Measurements from ENCODE around the gene LYAR. TPM values are rescaled to one million over a fixed set of nuclear protein-coding genes. Genes with fewer than 3 reads are reported as not detected.
"Not testable (repeated sequence)": the region's sequence is repeated elsewhere in the genome, so short reads cannot be mapped to it uniquely, and the experiment has no call there.

Gene LYAR
- total RNA-seq, 1 donor from 2014 or later, result 9.9 TPM

DNA sequence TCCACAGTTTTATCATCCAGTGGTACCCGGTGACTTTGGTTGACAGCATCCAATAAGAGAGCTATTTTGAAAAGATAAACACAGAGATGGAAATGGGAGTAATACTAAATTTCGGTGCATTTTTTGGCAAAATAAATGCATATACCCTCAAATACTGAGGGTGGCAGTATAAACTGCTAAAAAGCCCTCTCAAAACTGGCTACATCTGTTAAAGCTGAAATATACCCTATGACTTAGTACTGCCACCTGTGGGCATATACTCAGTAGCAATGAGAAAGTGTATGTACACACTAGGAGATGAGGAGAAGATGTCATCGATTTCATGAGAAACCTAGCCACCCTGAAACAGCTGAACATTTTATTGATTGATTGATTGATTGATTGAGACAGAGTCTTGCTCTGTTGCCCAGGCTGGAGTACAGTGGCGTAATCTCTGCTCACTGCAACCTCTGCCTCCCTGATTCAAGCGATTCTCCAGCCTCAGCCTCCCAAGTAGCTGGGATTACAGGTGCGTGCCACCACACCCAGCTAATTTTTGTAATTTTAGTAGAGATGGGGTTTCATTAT, 29.7 kb downstream of the LYAR start:
- peak; percentile 80 to 81 for DNase-seq (ENCODE audit: low read depth in 2 of 2)

DNA sequence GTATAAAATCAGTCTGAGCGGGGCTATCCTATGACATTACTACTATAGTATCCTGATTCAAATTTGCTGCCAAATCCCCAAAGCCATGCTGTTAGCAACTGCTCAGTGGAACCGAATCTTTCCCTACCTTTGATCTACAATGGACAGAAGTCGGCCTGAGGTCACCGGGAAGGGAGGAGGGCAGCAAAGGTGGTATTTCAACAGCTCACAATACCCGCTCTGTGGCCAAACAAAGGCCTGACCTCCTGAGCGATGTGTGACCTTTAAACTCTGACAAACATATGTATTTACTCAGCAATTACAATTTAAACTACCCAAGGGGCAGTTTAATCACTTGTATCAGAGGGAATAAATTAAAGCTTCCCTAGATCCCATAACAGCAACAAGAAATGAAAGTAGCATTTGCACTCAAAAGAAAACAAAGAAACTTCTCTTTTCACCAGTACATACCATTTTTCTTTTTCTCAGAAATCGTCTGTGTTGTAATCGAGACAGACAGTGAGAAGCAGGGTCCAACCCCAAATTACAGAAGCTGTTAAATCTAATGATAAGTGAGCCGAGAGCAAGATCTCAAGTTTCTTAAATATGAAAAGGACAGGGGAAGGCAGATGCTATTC, 30.4 kb downstream of the LYAR start:
- DNase-seq (ENCODE audit: low read depth in 2 of 2), result peak in 1 of 2 donors; percentile 20

DNA sequence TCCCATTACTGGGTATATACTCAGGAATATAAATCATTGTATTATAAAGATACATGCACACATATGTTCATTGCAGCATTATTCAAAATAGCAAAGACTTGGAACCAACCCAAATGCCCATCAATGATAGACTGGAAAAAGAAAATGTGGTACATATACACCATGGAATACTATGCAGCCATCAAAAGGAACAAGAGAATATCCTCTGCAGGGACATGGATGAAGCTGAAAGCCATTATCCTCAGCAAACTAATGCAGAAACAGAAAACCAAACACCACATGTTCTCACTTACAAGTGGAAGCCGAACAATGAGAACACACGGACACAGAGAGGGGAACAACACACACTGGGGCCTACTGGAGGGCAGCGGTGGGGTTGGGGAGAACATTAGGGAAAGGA, 32.2 kb downstream of the LYAR start:
- DNase-seq (ENCODE audit: low read depth in 2 of 2), result not testable (repeated sequence)

DNA sequence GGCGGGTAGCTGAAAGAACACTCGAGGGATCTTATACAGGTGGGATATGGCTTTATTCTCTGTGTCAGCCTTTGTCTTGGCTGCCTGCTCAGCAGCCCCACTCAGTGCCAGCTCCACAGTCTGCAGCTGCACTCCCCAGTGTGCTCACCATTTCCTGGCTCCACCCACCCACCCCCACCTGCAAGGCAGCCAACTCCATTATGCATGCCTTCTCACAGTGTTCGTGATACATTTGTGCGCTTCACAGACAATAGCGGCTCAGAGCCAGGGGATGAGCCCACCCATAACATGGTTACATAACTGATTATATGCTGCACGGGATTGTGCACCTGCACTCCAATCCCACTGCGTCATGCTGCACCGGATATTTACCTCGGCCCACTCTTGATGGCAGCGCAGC, 33.2 kb downstream of the LYAR start:
- peak; percentile 49 to 74 for DNase-seq (ENCODE audit: low read depth in 2 of 2)

DNA sequence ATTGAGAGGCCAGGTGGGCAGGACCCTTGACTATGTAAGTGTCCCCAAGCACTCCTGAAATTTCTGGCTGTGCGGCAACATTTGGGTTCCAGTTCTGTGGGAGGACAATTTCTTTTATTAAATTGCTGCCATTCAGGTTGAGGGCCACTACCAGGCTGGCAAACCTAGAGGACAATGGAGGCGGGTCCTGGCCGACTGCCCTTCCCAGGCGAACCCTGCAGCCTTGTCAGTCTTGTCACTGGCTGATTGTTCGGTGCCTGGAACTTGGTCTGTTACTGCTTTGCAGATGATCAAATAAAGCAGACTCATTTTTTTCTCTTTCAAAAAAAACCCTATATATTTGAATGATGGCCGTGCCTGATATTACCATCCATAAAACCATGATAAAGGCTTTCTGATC, 35.3 kb downstream of the LYAR start:
- DNase-seq (ENCODE audit: low read depth in 2 of 2), result no peak

DNA sequence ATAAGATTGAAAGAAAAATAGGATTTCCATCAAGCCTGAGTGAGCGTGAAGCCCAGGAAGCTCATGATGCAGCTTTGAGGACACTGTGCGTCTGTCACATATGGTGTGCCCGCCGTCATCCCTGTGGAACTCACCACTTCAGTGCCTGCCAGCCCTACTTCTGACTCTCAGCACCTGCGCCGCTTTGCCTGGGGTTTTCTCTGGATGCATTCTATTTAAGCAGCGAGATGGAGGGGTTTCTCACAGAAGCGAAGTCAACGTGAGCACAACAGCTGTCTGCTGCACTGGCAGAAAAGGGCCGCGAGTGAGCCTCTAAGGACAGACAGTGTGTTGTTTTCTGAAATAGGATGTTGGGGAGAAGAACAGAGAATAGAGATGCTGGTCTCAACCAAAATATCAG, 35.8 kb downstream of the LYAR start:
- no peak for DNase-seq (ENCODE audit: low read depth in 2 of 2)

DNA sequence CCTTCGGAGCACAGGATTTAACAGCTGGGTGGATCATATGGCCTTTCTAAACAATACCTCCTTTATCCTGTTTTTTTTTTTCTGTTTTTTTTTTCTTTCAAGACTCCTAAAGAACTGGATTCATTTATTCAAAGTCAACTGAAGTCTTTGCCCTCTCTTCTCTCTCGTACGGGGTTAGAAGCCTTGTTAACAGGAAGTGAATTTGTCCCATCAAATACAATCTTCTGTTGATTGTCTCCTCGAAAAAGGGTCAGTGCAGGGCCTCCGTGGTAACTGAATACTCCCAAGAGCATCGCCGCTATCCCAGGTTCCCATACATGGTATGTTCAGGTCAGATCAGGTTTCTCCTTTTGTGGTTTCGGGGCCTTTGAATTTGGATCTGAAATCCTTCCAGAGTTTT, 40.1 kb downstream of the LYAR start:
- no peak for DNase-seq (ENCODE audit: low read depth in 2 of 2)

DNA sequence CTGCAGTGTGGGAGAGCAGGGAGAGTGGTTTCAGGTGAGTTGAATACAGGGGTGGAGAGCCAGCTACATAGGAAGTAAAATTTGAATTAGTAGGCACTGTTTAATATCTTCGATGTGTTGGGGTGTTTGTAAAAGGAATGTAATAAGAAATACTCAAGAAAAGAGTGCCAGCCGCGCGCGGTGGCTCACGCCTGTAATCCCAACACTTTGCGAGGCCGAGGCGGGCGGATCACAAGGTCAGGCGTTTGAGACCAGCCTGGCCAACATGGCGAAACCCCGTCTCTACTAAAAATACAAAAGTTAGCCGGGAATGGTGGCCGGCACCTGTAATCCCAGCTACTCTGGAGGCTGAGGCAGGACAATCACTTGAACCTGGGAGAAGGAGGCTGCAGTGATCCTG, 40.6 kb downstream of the LYAR start:
- DNase-seq (ENCODE audit: low read depth in 2 of 2), result not testable (repeated sequence)

DNA sequence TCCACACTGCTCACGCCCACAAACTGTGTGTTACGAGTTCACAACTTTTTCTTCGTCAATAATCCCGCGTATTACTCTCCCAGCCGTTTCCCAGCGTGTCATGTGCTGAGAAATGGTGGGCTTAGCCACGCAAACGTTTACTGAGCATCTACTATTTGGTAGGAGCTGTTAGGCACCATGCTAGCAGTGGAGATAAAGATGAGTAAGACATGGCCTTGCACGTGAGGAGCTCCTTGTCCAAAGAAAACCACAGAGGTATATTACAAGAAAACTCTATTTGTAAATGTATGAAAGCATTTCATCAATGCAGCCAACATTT, 41.1 kb downstream of the LYAR start:
- no peak for DNase-seq (ENCODE audit: low read depth in 2 of 2)

DNA sequence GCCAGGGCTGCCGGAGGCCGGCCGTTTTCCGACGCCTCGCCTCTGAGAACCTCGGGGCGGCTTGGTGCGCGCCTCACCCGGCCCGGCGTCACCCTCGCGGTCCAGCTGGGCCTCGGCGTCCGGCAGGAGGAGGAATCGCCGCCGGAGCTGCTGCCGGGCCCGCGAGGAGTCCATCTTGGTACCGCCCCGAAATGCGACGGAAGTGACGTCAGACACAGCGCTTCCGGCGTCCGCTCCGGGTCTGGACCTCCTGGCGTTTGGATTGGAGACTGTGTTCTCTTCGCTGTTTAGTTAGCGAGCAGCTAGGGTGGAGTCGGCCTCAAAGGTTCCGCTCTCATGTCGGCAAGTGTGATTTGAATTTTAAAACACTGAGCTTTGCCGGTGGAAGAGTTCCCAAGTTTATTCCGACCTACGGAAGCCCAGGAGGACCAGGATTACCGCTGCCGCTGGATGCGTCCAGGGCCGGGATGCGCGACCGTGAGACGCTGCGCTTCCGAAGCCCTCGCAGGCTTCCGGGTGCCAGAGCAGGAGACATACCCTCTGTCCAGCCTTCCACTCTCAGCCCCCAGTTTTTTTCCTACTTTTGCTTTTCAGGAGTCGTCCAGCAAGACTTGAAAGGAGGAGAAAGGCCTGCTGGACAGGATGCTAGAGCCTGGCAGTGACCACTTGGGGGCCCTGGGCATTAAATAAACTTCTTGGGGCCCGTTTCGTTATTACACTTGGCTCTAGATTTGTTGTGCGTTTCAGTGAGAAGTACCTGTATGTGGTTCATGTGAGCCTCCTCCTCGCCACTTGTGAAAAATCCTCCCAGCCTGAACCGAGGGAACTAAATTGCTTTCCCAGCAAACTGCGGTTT, 41.7 kb downstream of the LYAR start, which contains the start of gene TMEM128:
Gene TMEM128 (minus strand): TSS at position 195 of the 856 bp plus-strand sequence. CDS start 21 bp downstream, at position 174.
- DNase-seq (ENCODE audit: low read depth in 2 of 2), result peak; percentile 93 to 95

DNA sequence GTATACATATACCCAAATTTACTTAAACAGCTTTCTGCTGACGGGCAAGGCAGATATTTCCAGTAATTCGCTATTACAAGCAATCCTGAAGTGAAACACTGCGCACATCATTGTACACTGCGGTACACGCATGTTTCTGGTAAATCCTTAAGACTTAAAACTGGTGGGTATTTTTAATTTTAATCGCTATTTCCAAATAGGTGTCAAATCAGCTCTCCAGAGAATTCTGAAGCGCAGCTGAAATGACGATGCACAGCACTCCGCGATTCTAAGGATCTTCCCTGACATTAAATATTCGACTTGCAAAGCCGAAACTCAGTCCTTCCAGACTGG, 42.3 kb downstream of the LYAR start:
- peak in 1 of 2 donors; percentile 53 for DNase-seq (ENCODE audit: low read depth in 2 of 2)

DNA sequence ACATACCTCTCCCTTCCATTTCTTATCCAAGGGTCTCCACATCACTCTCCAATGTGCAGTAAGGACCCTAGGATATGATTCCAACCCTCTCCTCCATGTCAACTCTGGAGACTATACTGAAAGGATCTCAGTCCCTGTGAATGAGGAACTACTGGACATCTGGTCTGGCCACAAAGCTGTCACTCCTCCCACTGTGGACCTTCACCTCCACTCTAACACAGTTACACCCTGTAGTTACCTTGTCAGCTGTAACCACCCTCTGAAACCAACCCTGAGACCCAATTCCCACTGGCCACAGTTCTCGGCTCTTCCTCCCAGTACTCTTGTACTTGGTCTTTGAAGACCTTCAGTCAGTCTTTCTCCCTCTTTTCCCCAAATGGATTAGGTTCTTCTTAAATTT, 44.8 kb downstream of the LYAR start:
- no peak for DNase-seq (ENCODE audit: low read depth in 2 of 2)

DNA sequence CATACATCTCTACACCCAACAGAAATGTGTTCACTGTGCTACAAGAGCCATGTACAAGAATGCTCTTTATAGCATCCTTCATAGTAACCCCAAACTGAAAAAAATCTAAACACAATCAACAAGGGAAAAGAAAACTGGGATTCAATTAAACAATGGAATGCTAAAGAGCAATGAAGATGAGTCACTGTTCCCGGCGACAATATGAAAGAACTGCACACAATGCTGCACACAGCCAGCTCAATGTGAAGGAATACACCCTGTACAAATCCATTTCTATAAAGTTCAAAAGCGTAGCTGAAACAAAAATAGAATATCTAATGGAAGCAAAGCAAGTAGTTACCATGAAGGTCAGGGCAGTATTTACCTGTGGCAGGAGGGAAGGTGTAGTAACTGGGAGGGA, 50.4 kb downstream of the LYAR start:
- peak; percentile 33 to 37 for DNase-seq (ENCODE audit: low read depth in 2 of 2)

DNA sequence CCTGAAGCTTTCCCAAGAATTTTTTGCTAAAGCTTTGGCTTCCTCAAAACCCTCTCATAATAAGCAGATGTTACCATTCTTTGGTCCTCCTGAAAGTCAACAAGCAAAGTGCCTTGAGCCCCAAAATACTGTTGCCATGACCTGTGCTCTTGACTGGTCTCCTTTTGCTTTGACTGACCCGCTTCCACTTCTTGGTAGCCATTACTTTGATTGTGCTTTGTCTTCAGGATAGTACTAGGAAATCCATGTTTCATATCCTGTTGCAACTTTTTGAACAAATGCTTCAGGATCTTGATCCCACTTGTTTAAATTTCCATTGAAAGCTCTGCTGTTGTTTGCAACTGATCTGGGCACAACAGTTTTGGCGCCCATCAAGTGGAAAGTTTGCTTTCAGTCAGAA, 56.3 kb downstream of the LYAR start:
- DNase-seq (ENCODE audit: low read depth in 2 of 2), result no peak

DNA sequence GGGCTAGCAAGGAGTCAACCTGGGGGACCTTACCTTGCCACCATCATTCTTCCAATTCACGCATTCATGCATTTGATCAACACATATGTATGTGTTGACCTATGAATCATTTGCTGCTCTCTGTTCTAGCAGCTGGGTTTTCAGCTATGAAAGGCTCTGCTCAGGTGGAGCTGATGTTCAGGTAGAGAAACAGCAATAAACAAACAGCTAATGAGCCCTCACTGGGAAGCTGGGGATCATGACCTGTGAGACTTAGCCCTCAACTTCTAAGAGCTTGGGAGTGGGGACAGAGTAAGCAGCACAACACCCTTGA, 61.6 kb downstream of the LYAR start:
- no peak for DNase-seq (ENCODE audit: low read depth in 2 of 2)

DNA sequence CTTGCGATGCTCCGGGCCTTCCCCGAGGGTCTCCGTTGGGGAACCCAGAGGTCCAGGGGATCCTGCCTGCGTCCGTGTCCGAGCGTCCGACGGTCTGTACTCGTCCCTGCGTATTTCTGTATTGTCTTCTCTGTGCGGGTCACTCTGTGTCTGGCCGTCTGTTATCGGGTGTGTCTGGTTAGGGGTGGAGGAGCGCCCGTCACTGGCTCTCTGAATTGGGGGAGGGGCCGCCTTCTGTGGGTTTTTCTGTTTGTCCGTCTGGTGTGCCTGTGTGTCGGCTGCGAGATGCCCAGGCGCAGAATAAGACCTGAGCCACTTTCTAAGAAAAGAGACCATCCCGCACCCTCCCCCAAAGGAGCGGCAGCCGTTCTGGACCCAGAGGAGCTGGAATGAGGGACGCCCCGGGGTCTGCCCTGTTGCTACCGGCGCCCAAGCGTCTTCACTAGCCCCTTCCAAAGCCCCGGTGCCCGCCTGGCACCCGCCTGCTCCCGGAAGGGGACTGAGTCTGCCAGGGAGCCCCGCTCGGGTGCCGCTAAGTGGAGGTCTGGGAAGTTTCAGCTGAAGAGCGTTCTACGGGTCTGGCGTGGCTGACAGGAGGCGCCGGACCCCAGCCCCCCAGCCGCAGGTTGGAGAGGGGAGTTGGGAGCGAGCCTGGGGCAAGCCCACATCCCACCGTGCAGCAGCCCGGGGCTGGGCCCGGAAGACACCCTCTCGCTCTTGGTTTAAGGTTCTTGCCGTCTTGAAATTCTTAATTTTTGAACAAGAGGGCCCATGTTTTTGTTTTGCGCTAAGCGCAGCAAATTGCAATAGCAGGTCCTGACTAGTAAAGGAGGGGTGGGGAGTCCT, 62.2 kb downstream of the LYAR start:
- no peak for DNase-seq (ENCODE audit: low read depth in 2 of 2)

DNA sequence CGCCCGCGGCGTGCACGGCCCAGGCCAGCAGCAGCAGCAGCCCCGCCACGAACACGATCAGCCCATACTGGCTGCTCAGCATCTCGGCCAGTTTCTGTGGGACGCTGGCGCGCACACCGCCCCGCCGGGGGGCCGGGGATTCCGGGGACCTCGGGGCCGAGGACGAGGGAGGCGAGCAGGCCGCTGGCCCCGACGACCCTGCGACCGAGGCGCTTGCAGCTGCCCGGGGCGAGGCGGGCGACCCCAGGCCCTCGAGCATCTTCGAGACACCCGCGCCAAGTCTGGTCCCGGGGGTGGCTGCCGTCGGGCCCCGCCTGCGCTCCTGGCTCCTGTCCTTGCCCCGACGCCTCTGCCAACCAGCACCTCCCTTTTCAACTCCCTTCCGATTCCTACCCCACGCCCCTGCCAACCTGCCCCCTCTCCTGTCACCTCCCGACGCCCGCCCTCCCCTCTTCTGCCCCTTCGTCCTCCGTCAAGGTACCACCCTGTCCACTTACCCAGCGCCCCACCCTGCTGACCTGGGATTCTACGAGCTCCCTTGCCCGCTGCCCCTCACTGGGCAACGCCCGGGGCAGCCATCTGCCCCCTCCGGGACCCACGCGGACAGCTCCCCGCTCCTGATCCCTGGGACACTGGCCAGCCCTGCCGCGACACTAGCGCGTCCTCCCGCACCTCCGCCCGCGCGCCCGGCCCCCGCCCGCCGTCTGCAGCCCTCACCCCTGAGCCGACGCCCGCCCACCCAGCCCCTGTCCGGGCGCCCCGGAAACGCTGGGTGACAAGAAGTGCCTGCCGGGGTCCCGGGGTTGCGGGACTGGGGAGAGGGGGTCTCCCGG, 63.1 kb downstream of the LYAR start, which contains the start of gene OTOP1:
Gene OTOP1 (minus strand): TSS at position 324 of the 833 bp plus-strand sequence. CDS start 65 bp downstream, at position 259.
- no peak for DNase-seq (ENCODE audit: low read depth in 2 of 2)

DNA sequence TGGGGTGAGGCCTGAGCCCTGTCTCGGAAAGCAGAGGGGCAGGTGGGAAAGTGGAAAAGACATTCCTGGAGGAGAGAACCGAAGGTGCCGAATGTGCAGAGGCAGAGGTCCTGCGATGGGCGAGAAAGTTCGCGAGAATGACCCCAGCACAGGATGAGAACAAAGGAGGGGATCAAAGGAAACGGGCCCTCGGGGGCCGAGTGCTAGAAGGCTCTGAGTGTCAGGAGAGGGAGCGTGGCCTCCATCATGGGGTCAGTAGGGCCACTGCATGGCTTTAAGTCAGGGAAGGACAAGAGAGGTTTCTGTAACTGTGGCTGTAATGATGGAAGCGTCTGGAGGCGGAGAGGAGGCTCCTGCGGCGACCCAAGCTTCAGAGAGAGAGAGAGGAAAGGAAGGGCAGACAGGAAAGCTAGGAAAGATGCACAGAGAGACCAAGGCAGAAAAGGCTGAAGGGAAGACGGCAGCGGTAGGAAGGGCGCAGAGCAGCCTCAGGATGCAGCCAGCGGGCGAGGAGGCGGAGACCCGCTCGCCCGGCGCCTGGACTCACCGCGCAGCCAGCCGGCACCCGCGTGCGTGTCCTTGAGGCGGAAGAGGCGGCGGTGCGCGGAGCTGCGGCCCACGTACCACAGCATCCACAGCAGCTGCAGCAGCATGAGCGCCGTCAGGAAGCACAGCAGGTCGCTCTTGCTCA, 63.9 kb downstream of the LYAR start:
- DNase-seq (ENCODE audit: low read depth in 2 of 2), result peak in 1 of 2 donors; percentile 9
